ENCODE results near the gene EPHA7.

GRCh38 chr6:93222071-93222851, 197.1 kb downstream of the EPHA7 start:
- TF ChIP-seq POLR2AphosphoS5 (IDR thresholded peaks at IDR 0.05; ENCODE audit: borderline replicate concordance, low read depth, low read length): no peak
- TF ChIP-seq EZH2 (IDR thresholded peaks at IDR 0.05): no peak
